ENCODE results near the gene CPEB2. TPM values are rescaled to one million over a fixed set of nuclear protein-coding genes. Genes with fewer than 3 reads are reported as not detected.

The CPEB2 gene
- total RNA-seq, 4 donors from 2014 or later, result 16.2 to 33.4 (median 23.9) TPM

DNA sequence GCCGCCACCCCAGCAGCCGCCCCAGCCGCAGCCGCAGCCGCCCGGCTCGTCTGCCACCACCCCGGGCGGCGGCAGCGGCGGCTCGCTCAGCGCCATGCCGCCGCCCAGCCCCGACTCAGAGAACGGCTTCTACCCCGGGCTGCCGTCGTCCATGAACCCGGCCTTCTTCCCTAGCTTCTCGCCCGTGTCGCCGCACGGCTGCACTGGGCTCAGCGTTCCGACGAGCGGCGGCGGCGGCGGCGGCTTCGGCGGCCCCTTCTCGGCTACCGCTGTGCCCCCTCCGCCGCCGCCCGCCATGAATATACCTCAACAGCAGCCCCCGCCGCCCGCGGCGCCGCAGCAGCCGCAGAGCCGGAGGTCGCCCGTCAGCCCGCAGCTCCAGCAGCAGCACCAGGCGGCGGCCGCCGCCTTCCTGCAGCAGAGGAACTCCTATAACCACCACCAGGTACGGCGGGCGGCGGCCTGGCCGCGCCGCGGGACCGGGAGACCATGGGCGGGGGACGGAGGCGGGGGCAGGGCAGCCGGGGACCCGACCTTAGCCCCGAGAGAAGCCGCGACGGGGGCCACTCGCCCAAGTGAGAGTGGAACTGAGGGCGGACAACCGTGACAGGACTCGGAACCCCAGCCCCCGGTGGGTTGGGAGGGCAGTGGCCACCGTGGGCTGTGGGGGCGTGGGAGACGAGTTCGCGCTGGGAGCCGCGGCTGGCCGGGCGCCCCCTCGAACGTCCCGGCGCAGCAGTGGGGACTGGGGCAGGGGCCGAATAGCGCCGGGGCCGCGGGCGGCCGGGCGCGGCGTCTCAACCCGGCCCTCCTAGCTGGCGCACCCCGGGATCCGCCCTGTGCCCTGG, 1.8 kb downstream of the CPEB2 start:
- WGBS, 2 donors, result 0 to 1% methylated on average over 14 to 72 of the region's 109 CpGs
- H3K4me3 ChIP-seq, result peak overlapping the region; percentile 75 to 99 (median 91)
- H3K4me1 ChIP-seq, result peaks cover 0 to 40% (median 2%) of the 10 kb centered on the region in 4 donors
- peak overlapping the region; percentile 92 to 100 (median 98) for H3K27ac ChIP-seq
- H3K27me3 ChIP-seq, result no peaks in the 10 kb centered on the region
- no peaks in the 10 kb centered on the region for H3K9me3 ChIP-seq
- no peak for TF ChIP-seq CTCF (IDR thresholded peaks at IDR 0.05)
- TF ChIP-seq POLR2A (IDR thresholded peaks at IDR 0.05), result no peak
- TF ChIP-seq EP300 (IDR thresholded peaks at IDR 0.05), result no peak
- peaks cover 0 to 4% (median 3%) of the 10 kb centered on the region in 3 donors for H3K36me3 ChIP-seq
- peak; percentile 25 to 27 for DNase-seq (ENCODE audit: low spot score in 2 of 2)

DNA sequence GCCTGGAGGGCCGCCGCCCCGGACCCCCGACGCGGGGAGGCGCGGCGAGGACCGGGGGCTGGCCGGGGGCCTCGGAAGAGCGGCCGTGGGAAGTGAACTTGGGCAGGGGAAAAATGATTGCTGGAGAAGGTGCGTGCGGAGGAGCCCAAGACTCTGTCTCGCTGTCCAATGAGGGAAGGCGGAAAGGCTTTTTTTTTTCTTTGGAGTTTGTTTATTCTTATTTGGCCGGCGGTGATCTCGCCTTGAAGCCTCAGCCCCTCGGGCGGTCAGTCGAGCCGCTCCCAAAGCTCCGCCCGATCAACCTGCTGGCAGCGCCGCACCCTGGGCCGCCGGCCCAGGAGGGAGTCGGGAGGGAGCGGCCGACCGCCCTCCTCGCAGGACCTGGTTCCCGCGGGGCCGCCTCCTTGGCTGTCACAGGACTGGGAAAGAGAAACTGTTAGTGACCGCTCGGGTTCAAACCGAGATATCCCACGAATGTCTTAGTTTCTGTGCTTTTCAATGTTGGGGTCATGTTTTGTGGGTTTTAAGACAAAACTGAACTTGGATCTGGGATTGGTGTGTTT, 2.5 kb downstream of the CPEB2 start:
- Histone ChIP-seq H3K27ac (peak overlapping the region; percentile 92 to 100 (median 98)), H3K4me1 (peaks cover 0 to 46% (median 2%) of the 10 kb centered on the region in 4 donors), H3K27me3 (no peaks in the 10 kb centered on the region), H3K36me3 (peaks cover 0 to 4% (median 3%) of the 10 kb centered on the region in 3 donors), H3K9me3 (no peaks in the 10 kb centered on the region), H3K4me3 (peak overlapping the region; percentile 75 to 99 (median 91))
- peak in 1 of 2 donors; percentile 88 for TF ChIP-seq EP300 (IDR thresholded peaks at IDR 0.05)
- peak in 1 of 5 experiments; percentile 14 for TF ChIP-seq CTCF (IDR thresholded peaks at IDR 0.05)
- peak; percentile 22 to 61 for TF ChIP-seq POLR2A (IDR thresholded peaks at IDR 0.05)
- DNase-seq (ENCODE audit: low spot score in 2 of 2), result peak; percentile 71 to 81
- WGBS, 2 donors, result 0 to 1% methylated on average over 43 of the region's 43 CpGs

- peak overlapping the region; percentile 92 to 100 (median 98) for H3K27ac ChIP-seq
- H3K27me3 ChIP-seq, result no peaks in the 10 kb centered on the region
- peaks cover 0 to 52% (median 2%) of the 10 kb centered on the region in 4 donors for H3K4me1 ChIP-seq
- H3K9me3 ChIP-seq, result no peaks in the 10 kb centered on the region
- H3K4me3 ChIP-seq, result peak overlapping the region; percentile 75 to 99 (median 91)
- peaks cover 0 to 4% (median 3%) of the 10 kb centered on the region in 3 donors for H3K36me3 ChIP-seq
- WGBS, 2 donors, result 27 to 29% methylated on average over 4 of the region's 4 CpGs
- no peak for DNase-seq (ENCODE audit: low spot score in 2 of 2)
- TF ChIP-seq EP300 (IDR thresholded peaks at IDR 0.05) (no peak), CTCF (IDR thresholded peaks at IDR 0.05) (no peak), POLR2A (IDR thresholded peaks at IDR 0.05) (no peak)
Observed at GRCh38 chr4:15005474-15006115, 3.3 kb downstream of the CPEB2 start.

DNA sequence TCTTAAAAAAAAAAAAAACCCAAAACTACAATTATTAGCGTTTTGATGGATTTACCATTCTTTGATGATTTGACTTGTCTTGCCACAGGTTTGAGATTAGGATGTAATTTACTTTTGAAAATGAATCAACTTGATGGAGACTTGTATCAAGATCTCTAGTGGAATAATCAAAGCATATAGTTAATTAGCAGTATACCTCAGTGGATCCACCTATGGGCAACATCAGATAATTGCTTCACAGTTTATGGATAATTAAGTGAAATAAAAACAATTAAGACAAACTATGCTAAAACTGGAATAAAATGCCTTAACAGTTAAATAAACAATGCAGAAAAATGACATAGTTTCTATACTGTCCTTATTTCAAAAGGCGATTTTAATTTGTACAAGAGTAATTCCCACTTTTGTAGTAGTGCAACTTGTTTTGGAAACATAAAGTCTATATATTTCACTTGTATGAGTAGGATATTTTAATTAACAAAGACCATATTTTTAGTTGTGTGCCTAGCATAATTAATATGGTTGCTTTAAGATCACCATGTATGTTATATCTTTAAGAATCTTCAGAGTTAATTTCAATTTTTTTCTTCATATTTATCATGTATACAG, 4.2 kb downstream of the CPEB2 start:
- 58% methylated on average over 2 of the region's 2 CpGs for WGBS, 2 donors
- no peak overlapping the region for H3K4me3 ChIP-seq
- H3K27ac ChIP-seq, result peak overlapping the region in 3 of 4 donors; percentile 98 to 100 (median 99)
- DNase-seq (ENCODE audit: low spot score in 2 of 2), result no peak
- H3K36me3 ChIP-seq, result peaks cover 0 to 7% (median 4%) of the 10 kb centered on the region in 3 donors
- no peaks in the 10 kb centered on the region for H3K9me3 ChIP-seq
- TF ChIP-seq POLR2A (IDR thresholded peaks at IDR 0.05) (no peak), EP300 (IDR thresholded peaks at IDR 0.05) (no peak), CTCF (IDR thresholded peaks at IDR 0.05) (peak in 3 of 5 experiments; percentile 6 to 22 (median 21))
- peaks cover 0 to 53% (median 4%) of the 10 kb centered on the region in 4 donors for H3K4me1 ChIP-seq
- no peaks in the 10 kb centered on the region for H3K27me3 ChIP-seq
